ENCODE data around the gene GRID2.

- TF ChIP-seq, protein P1, sequence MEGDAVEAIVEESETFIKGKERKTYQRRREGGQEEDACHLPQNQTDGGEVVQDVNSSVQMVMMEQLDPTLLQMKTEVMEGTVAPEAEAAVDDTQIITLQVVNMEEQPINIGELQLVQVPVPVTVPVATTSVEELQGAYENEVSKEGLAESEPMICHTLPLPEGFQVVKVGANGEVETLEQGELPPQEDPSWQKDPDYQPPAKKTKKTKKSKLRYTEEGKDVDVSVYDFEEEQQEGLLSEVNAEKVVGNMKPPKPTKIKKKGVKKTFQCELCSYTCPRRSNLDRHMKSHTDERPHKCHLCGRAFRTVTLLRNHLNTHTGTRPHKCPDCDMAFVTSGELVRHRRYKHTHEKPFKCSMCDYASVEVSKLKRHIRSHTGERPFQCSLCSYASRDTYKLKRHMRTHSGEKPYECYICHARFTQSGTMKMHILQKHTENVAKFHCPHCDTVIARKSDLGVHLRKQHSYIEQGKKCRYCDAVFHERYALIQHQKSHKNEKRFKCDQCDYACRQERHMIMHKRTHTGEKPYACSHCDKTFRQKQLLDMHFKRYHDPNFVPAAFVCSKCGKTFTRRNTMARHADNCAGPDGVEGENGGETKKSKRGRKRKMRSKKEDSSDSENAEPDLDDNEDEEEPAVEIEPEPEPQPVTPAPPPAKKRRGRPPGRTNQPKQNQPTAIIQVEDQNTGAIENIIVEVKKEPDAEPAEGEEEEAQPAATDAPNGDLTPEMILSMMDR (IDR thresholded peaks at IDR 0.05), result no peak
- TF ChIP-seq POLR2A (IDR thresholded peaks at IDR 0.05), result no peak
Measured at GRCh38 chr4:92651536-92651935, 347.8 kb downstream of the GRID2 start.

All from thyroid gland (tissue), 4 donors.